DND-41 (cell line): ENCODE data around the gene TTC28.

Source experiments
- EZH2 ChIP-seq: IDR thresholded peaks from 3 replicates; pipeline ENCODE4 v1.6.1; 2012; ENCODE audit warnings: borderline replicate concordance, low read depth, mild to moderate bottlenecking, moderate library complexity, low read length, inconsistent platforms; ENCODE audit not compliant: severe bottlenecking
- TF ChIP-seq, protein P1 (sequence below): IDR thresholded peaks from 2 replicates; pipeline ENCODE4 v1.5.1; 2012; ENCODE audit warnings: borderline replicate concordance, low read length, moderate library complexity, mild to moderate bottlenecking; ENCODE audit not compliant: poor library complexity, severe bottlenecking; ENCODE audit errors: extremely low read depth

- TF ChIP-seq, protein P1, sequence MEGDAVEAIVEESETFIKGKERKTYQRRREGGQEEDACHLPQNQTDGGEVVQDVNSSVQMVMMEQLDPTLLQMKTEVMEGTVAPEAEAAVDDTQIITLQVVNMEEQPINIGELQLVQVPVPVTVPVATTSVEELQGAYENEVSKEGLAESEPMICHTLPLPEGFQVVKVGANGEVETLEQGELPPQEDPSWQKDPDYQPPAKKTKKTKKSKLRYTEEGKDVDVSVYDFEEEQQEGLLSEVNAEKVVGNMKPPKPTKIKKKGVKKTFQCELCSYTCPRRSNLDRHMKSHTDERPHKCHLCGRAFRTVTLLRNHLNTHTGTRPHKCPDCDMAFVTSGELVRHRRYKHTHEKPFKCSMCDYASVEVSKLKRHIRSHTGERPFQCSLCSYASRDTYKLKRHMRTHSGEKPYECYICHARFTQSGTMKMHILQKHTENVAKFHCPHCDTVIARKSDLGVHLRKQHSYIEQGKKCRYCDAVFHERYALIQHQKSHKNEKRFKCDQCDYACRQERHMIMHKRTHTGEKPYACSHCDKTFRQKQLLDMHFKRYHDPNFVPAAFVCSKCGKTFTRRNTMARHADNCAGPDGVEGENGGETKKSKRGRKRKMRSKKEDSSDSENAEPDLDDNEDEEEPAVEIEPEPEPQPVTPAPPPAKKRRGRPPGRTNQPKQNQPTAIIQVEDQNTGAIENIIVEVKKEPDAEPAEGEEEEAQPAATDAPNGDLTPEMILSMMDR = no peak
- TF ChIP-seq EZH2 = no peak
Observed at GRCh38 chr22:28012832-28013460, 666.7 kb downstream of the TTC28 start.
